Measurements from ENCODE around the gene XPO5. TPM values are rescaled to one million over a fixed set of nuclear protein-coding genes. Genes with fewer than 3 reads are reported as not detected.
"Not testable (repeated sequence)": the region's sequence is repeated elsewhere in the genome, so short reads cannot be mapped to it uniquely, and the experiment has no call there.

Gene XPO5
- total and polyA plus RNA-seq, 9 of the 15 experiments (the other 6 are each of a cell fraction or from before 2014, with no cell fraction given) = 36.0 to 170 (median 99.1) TPM

DNA sequence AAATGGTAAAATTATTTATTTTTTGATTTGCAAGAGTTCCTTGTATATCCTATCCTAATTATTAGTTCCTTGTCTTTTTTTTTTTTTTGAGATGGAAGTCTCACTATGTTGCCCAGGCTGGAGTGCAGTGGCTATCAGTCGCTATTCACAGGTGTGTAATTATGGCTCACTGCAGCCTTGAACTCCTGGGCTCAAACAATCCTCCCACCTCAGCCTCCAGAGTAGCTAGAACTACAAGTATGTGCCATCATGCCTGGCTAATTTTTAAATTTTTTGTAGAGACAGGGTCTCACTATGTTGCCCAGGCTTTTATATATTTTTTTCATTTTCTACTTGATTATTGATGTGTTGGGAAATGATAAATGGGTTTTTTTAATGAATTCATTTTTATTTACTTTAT, 13.7 kb upstream of the XPO5 start:
- H2AFZ ChIP-seq (ENCODE audit: low read depth, low read length); H3K9me3 ChIP-seq (replicated peaks; ENCODE audit: control insufficient read depth, insufficient read depth, low read depth, low read length); BruUV-seq (replicated peaks); H3K4me3 ChIP-seq; H3K4me1 ChIP-seq (replicated peaks in 1 of 2; ENCODE audit: control insufficient read depth in 2 of 2, insufficient read depth in 2 of 2, low read length in 2 of 2); H3K4me2 ChIP-seq (ENCODE audit: insufficient read depth, low read length); H3K79me2 ChIP-seq (ENCODE audit: control insufficient read depth, insufficient read depth, low read length); POLR2A ChIA-PET; H3K9ac ChIP-seq (ENCODE audit: insufficient read depth in 1 of 2, low read depth in 2 of 2, low read length in 2 of 2); FAIRE-seq; H3K27me3 ChIP-seq (ENCODE audit: control insufficient read depth in 2 of 2, insufficient read depth in 2 of 2, low read length in 2 of 2); ATAC-seq; H4K20me1 ChIP-seq (replicated peaks; ENCODE audit: control insufficient read depth, insufficient read depth, low read length); H3K9me1 ChIP-seq (ENCODE audit: control insufficient read depth, insufficient read depth, low read length); in situ Hi-C loops (cut with MboI); DNase-seq (ENCODE audit: extremely low read depth in 1 of 4, low spot score in 3 of 4); CTCF ChIA-PET (ENCODE audit: low intra/inter-chr PET ratio); H3K27ac ChIP-seq (ENCODE audit: extremely low read depth, low read depth, low read length); intact Hi-C loops (cut with micrococcal nuclease): not testable (repeated sequence)
- peak; percentile 52 for TF ChIP-seq ZNF121 (CRISPR knock-in tag; conservative IDR thresholded peaks at IDR 0.05)
- H3K36me3 ChIP-seq (ENCODE audit: control insufficient read depth, insufficient read depth, low read length) = peaks cover 85% of the 10 kb centered on the region
- 80% methylated on average over 1 of the region's 1 CpG for WGBS (ENCODE audit: insufficient coverage, low coverage, missing lambda C conversion rate)

DNA sequence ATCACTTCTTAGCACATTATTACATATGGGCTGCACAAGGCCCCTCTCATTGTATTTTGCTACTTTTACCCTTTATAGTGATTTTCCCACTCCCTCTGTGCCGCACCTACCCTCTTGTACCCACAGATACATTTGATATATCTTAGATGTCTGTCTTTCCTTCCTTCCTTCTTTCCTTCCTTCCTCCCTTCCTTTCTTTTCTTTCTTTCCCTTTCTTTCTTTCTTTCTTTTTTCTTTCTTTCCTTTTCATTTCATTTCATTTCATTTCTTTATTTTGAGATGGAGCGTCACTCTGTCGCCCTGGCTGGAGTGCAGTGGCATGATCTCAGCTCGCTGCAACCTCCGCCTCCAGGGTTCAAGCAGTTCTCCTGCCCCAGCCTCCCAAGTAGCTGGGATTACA, 12.4 kb upstream of the XPO5 start:
- 97% methylated on average over 5 of the region's 5 CpGs for WGBS (ENCODE audit: insufficient coverage, low coverage, missing lambda C conversion rate)
- intact Hi-C loops (cut with micrococcal nuclease) (no loop called here), in situ Hi-C loops (cut with MboI) (no loop called here)
- ChIA-PET POLR2A (interaction anchor here (0.7 to 1.4 kb wide), 3 partner anchors 17 to 1040 kb away, joined by 3 read pairs; no protein-coding TSS in a partner anchor), CTCF (ENCODE audit: low intra/inter-chr PET ratio) (no interaction called here)
- no TSS peak for BruUV-seq (replicated peaks)
- Histone ChIP-seq H2AFZ (ENCODE audit: low read depth, low read length) (no peak overlapping the region), H3K4me1 (replicated peaks in 1 of 2; ENCODE audit: control insufficient read depth in 2 of 2, insufficient read depth in 2 of 2, low read length in 2 of 2) (no peaks in the 10 kb centered on the region), H3K27ac (ENCODE audit: extremely low read depth, low read depth, low read length) (no peak overlapping the region), H3K4me3 (no peak overlapping the region), H3K4me2 (ENCODE audit: insufficient read depth, low read length) (no peak overlapping the region), H3K27me3 (ENCODE audit: control insufficient read depth in 2 of 2, insufficient read depth in 2 of 2, low read length in 2 of 2) (no peaks in the 10 kb centered on the region), H4K20me1 (replicated peaks; ENCODE audit: control insufficient read depth, insufficient read depth, low read length) (no peaks in the 10 kb centered on the region), H3K9ac (ENCODE audit: insufficient read depth in 1 of 2, low read depth in 2 of 2, low read length in 2 of 2) (no peak overlapping the region), H3K79me2 (ENCODE audit: control insufficient read depth, insufficient read depth, low read length) (no peaks in the 10 kb centered on the region), H3K9me3 (replicated peaks; ENCODE audit: control insufficient read depth, insufficient read depth, low read depth, low read length) (no peaks in the 10 kb centered on the region), H3K9me1 (ENCODE audit: control insufficient read depth, insufficient read depth, low read length) (no peaks in the 10 kb centered on the region), H3K36me3 (ENCODE audit: control insufficient read depth, insufficient read depth, low read length) (peaks cover 88% of the 10 kb centered on the region)
- no peak for TF ChIP-seq ZNF695 (CRISPR knock-in tag; IDR thresholded peaks at IDR 0.05)
- no peak for TF ChIP-seq HDAC3 (IDR thresholded peaks at IDR 0.05; ENCODE audit: borderline replicate concordance, partially characterized antibody)
- TF ChIP-seq YY1 (IDR thresholded peaks at IDR 0.05; ENCODE audit: borderline replicate concordance in 1 of 3, control insufficient read depth in 1 of 3, extremely low read depth in 1 of 3, insufficient read depth in 3 of 3, insufficient read length in 1 of 3, insufficient replicate concordance in 2 of 3, low read depth in 1 of 3, low read length in 2 of 3) = no peak
- TF ChIP-seq, protein P1, sequence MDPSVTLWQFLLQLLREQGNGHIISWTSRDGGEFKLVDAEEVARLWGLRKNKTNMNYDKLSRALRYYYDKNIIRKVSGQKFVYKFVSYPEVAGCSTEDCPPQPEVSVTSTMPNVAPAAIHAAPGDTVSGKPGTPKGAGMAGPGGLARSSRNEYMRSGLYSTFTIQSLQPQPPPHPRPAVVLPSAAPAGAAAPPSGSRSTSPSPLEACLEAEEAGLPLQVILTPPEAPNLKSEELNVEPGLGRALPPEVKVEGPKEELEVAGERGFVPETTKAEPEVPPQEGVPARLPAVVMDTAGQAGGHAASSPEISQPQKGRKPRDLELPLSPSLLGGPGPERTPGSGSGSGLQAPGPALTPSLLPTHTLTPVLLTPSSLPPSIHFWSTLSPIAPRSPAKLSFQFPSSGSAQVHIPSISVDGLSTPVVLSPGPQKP (CRISPR knock-in tag; IDR thresholded peaks at IDR 0.05) = no peak
- no peak for TF ChIP-seq ZBTB1 (CRISPR knock-in tag; IDR thresholded peaks at IDR 0.05; ENCODE audit: borderline replicate concordance, low read depth)
- no peak for TF ChIP-seq TOE1 (IDR thresholded peaks at IDR 0.05; ENCODE audit: borderline replicate concordance)
- TF ChIP-seq TOE1 (CRISPR knock-in tag; IDR thresholded peaks at IDR 0.05; ENCODE audit: borderline replicate concordance, low read depth) = no peak
- TF ChIP-seq MBD2 (IDR thresholded peaks at IDR 0.05; ENCODE audit: borderline replicate concordance, low read depth) = no peak
- no peak for TF ChIP-seq XRCC5 (IDR thresholded peaks at IDR 0.05; ENCODE audit: low read depth, low read length)
- TF ChIP-seq TSC22D4 (tag; IDR thresholded peaks at IDR 0.05) = no peak
- no peak for TF ChIP-seq ZNF253 (CRISPR knock-in tag; conservative IDR thresholded peaks at IDR 0.05)
- ATAC-seq (no peak), FAIRE-seq (no peak), DNase-seq (ENCODE audit: extremely low read depth in 1 of 4, low spot score in 3 of 4) (no peak)
